CD8-positive, alpha-beta memory T cell (primary cell): ENCODE data around the gene TEFM. TPM values are rescaled to one million over a fixed set of nuclear protein-coding genes. Genes with fewer than 3 reads are reported as not detected.

ENCODE experiments used
- CTCF ChIA-PET: fragments of 350-600 bp; sonication (Branson Sonifier 250); formaldehyde crosslinking; loops from one replicate; lab custom pipeline; 2021; ENCODE audit warnings: antibody characterized with exemption; lab: Charles Lee
- POLR2A ChIA-PET: fragments of 350-600 bp; sonication (Branson Sonifier 250); formaldehyde crosslinking; loops from one replicate; lab custom pipeline; 2021; ENCODE audit warnings: antibody characterized with exemption; lab: Charles Lee
- DNase-seq, 5 donors: peaks; one replicate each; pipeline versions ENCODE4 v3.0.0 to v3.0.0-alpha.2; 2020 to 2022; ENCODE audit warnings: mixed read lengths in 1 of 5
- H3K27ac ChIP-seq: one replicate; pipeline ENCODE4 v1.7.0; 2013; ENCODE audit warnings: low read depth, mild to moderate bottlenecking, low read length, moderate library complexity
- H3K27me3 ChIP-seq: 2 replicates; pipeline ENCODE4 v1.7.0; 2013; ENCODE audit warnings: low read length, mild to moderate bottlenecking; ENCODE audit not compliant: insufficient read depth, poor library complexity, severe bottlenecking
- H3K36me3 ChIP-seq: 2 replicates; pipeline ENCODE4 v1.7.0; 2013; ENCODE audit warnings: mild to moderate bottlenecking, low read length, moderate library complexity; ENCODE audit not compliant: insufficient read depth
- H3K4me1 ChIP-seq: 2 replicates; pipeline ENCODE4 v1.7.0; 2013; ENCODE audit warnings: mild to moderate bottlenecking, low read length, moderate library complexity; ENCODE audit not compliant: insufficient read depth
- H3K4me3 ChIP-seq: 2 replicates; pipeline ENCODE4 v1.7.0; 2013; ENCODE audit warnings: mild to moderate bottlenecking, low read length
- H3K9me3 ChIP-seq: 2 replicates; pipeline ENCODE4 v1.7.0; 2013; ENCODE audit warnings: mild to moderate bottlenecking, low read length
- H3K27ac Mint-ChIP-seq, 8 donors: one replicate each; pipeline ENCODE4 v1.8.0; 2020 to 2021; ENCODE audit warnings: mixed read lengths in 8 of 8, mild to moderate bottlenecking in 6 of 8, inconsistent platforms in 3 of 8, moderate library complexity in 3 of 8
- H3K27me3 Mint-ChIP-seq, 2 donors: one replicate each; pipeline ENCODE4 v1.8.0; 2020 to 2021; ENCODE audit warnings: mixed read lengths in 2 of 2, mild to moderate bottlenecking in 1 of 2, moderate library complexity in 1 of 2
- H3K36me3 Mint-ChIP-seq, 3 donors: one replicate each; pipeline ENCODE4 v1.8.0; 2020 to 2021; ENCODE audit warnings: mixed read lengths in 3 of 3, inconsistent platforms in 1 of 3, mild to moderate bottlenecking in 1 of 3
- H3K4me1 Mint-ChIP-seq, 3 donors: one replicate each; pipeline ENCODE4 v1.8.0; 2020 to 2021; ENCODE audit warnings: mixed read lengths in 3 of 3, inconsistent platforms in 1 of 3, mild to moderate bottlenecking in 1 of 3
- H3K4me3 Mint-ChIP-seq, 7 donors: one replicate each; pipeline ENCODE4 v1.8.0; 2020 to 2021; ENCODE audit warnings: mixed read lengths in 7 of 7, mild to moderate bottlenecking in 6 of 7, moderate library complexity in 4 of 7, inconsistent platforms in 2 of 7
- H3K9me3 Mint-ChIP-seq, 5 donors: one replicate each; pipeline ENCODE4 v1.8.0; 2020 to 2022; ENCODE audit warnings: mixed read lengths in 5 of 5, mild to moderate bottlenecking in 3 of 5, moderate library complexity in 2 of 5, inconsistent platforms in 1 of 5
- polyA plus RNA-seq: library from polyadenylated mRNA; unstranded; fragments of 300-500 nt; fragmentation: Illumina TruSeq; gene quantifications from one replicate; pipeline ENCODE4 v1.2.3, GENCODE V29; 2021
- total RNA-seq, 2 experiments: library from RNA; stranded (reverse); gene quantifications; one replicate each; pipeline ENCODE4 v1.2.3, GENCODE V29; 2021

TEFM gene
- total RNA-seq (10 to 100 TPM; 16.0 to 19.7 TPM), polyA plus RNA-seq (19.3 TPM)

DNA sequence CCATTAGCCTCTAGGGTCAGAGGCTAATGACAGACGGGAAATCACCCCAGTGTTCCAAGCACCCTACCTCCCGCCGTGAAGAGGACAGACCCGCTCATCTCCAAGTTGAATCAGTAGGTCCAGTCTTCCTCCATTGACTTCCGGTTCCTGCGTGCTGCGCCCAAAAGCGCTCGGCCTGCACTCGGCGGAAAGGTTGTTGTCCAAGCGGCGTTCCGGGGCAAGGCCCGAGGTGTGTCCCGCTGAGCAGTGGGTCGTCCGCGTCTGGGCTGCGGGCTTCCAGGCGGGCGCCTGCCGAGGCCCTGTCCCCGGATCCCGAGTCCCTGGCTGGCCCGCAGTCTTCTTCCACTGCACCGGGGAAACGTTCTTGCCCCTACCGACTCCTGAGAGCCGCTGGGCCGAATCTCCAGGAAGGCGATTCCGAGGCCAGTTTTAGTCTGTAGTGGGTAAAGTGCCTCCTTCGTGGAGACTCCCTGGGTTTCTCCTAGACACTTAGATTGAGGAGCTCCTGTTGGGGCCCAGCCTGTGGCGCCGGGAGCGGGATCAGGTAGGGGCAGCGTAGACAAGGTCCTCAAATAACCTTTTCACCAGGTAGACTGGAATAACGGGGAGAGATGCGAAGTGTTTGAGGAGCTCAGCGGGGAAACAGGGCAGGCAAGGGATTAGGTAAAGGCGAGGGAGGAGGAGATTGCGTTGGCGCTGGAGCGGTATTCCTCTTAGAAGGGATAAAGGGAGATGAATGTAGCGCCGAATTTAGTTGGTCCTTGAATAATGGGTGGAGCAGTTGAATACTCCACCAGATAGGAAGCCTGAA lies at the start of gene TEFM:
Gene TEFM, minus strand, starts transcription at position 138 of the 811 bp plus-strand sequence. Its CDS starts 40 bp downstream, at position 98.
- Histone ChIP-seq H3K27ac (peak within 1 kb of the TSS; percentile 89), H3K4me3 (peak within 1 kb of the TSS; percentile 98), H3K9me3 (no peaks in the 10 kb centered on the region), H3K27me3 (no peaks in the 10 kb centered on the region), H3K36me3 (peaks cover 3% of the 10 kb centered on the region), H3K4me1 (peaks cover 20% of the 10 kb centered on the region)
- POLR2A ChIA-PET = no interaction called here
- Mint-ChIP-seq H3K4me3 (peak within 1 kb of the TSS; percentile 91 to 99 (median 94)), H3K9me3 (no peaks in the 10 kb centered on the region), H3K4me1 (peaks cover 43 to 53% (median 52%) of the 10 kb centered on the region in 3 donors), H3K27ac (peak within 1 kb of the TSS; percentile 84 to 97 (median 95)), H3K27me3 (no peaks in the 10 kb centered on the region), H3K36me3 (peaks cover 0 to 36% (median 16%) of the 10 kb centered on the region in 3 donors)
- DNase-seq = peak; percentile 70 to 88 (median 81)
- CTCF ChIA-PET = no interaction called here

DNA sequence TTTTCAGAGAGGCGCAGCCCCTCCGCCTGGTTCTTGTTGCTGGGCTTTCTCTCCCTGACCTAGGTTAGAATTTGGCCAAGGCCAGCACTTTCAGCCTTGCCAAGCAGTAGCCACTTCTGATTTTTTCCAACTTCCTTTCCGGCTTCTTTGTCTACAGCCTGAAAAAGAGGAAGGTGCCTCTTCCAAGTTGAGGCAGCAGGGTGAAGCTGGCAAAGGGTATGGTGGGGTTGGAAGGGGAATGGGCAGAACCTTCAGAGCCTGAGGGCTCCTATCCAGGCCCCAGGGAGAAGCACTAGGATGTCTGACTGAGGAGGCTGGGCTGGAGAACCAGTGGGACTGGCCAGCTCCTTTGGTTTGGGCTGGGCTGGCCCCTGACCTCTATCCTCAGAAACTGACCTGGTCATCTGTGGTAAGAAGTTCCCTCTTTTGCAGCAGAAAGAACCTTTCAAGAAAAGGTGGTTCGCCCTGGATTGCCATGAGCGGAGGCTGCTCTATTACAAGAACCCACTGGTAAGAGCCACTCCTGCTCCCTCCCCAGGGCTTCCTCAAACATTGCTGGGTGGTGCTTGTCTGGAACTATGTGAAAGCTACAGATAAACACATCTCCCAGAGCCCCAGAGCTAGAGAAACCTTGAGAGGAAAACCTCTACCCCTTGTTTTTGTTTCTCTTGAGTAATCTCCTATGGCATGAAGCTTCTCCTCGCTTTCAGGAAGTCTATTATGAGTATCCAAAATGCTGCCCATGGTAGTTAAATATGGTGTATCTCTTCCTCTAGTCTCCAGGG lies 48.2 kb upstream of the TEFM start:
- DNase-seq = peak in 1 of 5 donors; percentile 24
- no peaks in the 10 kb centered on the region for H3K9me3 ChIP-seq
- no peaks in the 10 kb centered on the region for H3K9me3 Mint-ChIP-seq
- no peaks in the 10 kb centered on the region for H3K4me1 ChIP-seq
- no peak overlapping the region for H3K27ac Mint-ChIP-seq
- peaks cover 2 to 8% of the 10 kb centered on the region in 2 donors for H3K27me3 Mint-ChIP-seq
- no peaks in the 10 kb centered on the region for H3K4me1 Mint-ChIP-seq
- H3K4me3 Mint-ChIP-seq = no peak overlapping the region
- no peak overlapping the region for H3K4me3 ChIP-seq
- ChIA-PET CTCF (no interaction called here), POLR2A (no interaction called here)
- no peaks in the 10 kb centered on the region for H3K27me3 ChIP-seq
- H3K36me3 ChIP-seq = no peaks in the 10 kb centered on the region
- H3K36me3 Mint-ChIP-seq = no peaks in the 10 kb centered on the region
- H3K27ac ChIP-seq = no peak overlapping the region

GRCh38 chr17:30952638-30953393 lies 46.8 kb upstream of the TEFM start:
- H3K4me3 Mint-ChIP-seq = no peak overlapping the region
- H3K9me3 Mint-ChIP-seq = no peaks in the 10 kb centered on the region
- DNase-seq = peak in 1 of 5 donors; percentile 7
- Histone ChIP-seq H3K27ac (no peak overlapping the region), H3K27me3 (no peaks in the 10 kb centered on the region), H3K4me3 (no peak overlapping the region), H3K9me3 (no peaks in the 10 kb centered on the region), H3K36me3 (no peaks in the 10 kb centered on the region), H3K4me1 (no peaks in the 10 kb centered on the region)
- peaks cover 0 to 2% of the 10 kb centered on the region in 2 donors for H3K27me3 Mint-ChIP-seq
- ChIA-PET CTCF (no interaction called here), POLR2A (no interaction called here)
- peak overlapping the region in 1 of 8 donors; percentile 77 for H3K27ac Mint-ChIP-seq
- H3K4me1 Mint-ChIP-seq = no peaks in the 10 kb centered on the region
- no peaks in the 10 kb centered on the region for H3K36me3 Mint-ChIP-seq

DNA sequence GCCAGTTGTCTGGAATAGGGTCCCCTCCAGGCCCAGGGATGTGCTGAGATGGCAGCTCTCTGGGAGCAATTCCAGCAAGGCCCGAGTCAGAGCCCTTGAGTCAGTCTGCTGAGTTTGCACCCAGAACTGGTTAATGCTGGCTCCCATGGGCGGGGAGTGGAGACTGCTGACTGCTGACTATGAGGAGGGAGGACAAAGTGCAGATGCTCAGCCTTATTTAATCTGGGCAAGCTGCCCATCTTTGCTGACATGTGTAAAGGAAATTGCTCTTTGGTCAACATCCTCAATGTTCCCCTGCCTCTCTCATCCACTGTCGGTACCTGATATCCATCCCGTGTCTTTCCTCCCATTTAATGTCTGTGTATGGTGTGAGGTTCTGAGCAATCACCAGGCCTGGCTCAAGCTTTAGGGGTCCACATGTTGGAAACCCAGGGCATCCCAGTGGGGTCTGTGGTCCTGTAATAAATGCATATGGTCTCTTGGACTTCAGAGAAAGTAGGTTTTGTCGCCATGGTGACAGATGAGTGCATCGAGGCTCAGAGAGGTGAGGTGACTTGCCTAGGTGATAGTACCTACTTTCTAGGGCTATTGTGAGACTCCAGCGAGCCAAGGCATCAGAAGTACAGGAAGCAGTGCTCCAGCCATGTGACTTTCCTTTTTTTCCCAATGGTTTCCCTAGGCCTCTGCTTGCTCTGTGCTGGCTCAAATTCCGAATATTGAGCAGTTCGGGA lies 44.8 kb upstream of the TEFM start:
- POLR2A ChIA-PET = no interaction called here
- no peaks in the 10 kb centered on the region for H3K4me1 ChIP-seq

DNA sequence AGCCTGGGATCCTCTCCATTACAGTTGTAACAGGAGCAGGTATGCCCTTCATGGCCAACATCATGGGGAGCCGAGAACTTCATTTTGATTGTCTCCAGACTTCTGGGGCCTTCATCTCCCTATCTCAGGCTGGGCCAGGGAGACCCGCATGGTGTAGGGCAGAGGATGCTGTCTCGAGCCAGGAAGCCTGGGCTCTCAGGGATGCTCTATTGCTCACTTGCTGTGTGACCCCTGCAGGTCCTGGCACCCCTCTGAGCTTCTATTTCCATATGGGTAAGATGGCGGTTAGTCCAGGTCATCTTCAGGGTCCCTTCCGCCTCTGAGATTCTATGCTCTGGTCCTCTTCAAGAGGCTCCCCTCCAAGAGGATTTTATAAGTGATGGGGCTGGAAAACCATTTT lies 44.2 kb upstream of the TEFM start:
- H3K4me3 ChIP-seq = no peak overlapping the region
- Mint-ChIP-seq H3K4me3 (no peak overlapping the region), H3K9me3 (no peaks in the 10 kb centered on the region), H3K27ac (no peak overlapping the region), H3K4me1 (no peaks in the 10 kb centered on the region), H3K27me3 (no peaks in the 10 kb centered on the region), H3K36me3 (no peaks in the 10 kb centered on the region)
- no peaks in the 10 kb centered on the region for H3K36me3 ChIP-seq
- H3K27me3 ChIP-seq = no peaks in the 10 kb centered on the region
- no peak overlapping the region for H3K27ac ChIP-seq
- peak in 1 of 5 donors; percentile 18 for DNase-seq
- no peaks in the 10 kb centered on the region for H3K9me3 ChIP-seq
- POLR2A ChIA-PET = no interaction called here
- CTCF ChIA-PET = no interaction called here
- H3K4me1 ChIP-seq = no peaks in the 10 kb centered on the region

More for the DNA sequence above, 44.8 kb upstream of the TEFM start:
- no peaks in the 10 kb centered on the region for H3K9me3 ChIP-seq
- CTCF ChIA-PET = no interaction called here
- no peak overlapping the region for H3K27ac ChIP-seq
- H3K4me1 Mint-ChIP-seq = no peaks in the 10 kb centered on the region
- H3K27me3 ChIP-seq = no peaks in the 10 kb centered on the region
- H3K4me3 Mint-ChIP-seq = no peak overlapping the region
- no peaks in the 10 kb centered on the region for H3K9me3 Mint-ChIP-seq
- peak in 1 of 5 donors; percentile 22 for DNase-seq
- H3K27me3 Mint-ChIP-seq = no peaks in the 10 kb centered on the region
- H3K36me3 Mint-ChIP-seq = no peaks in the 10 kb centered on the region
- H3K27ac Mint-ChIP-seq = no peak overlapping the region
- H3K4me3 ChIP-seq = no peak overlapping the region
- H3K36me3 ChIP-seq = no peaks in the 10 kb centered on the region

GRCh38 chr17:30947796-30948195 lies 41.8 kb upstream of the TEFM start:
- no peak for DNase-seq
- ChIA-PET POLR2A (no interaction called here), CTCF (no interaction called here)
- no peak overlapping the region for H3K27ac Mint-ChIP-seq
- Histone ChIP-seq H3K4me3 (no peak overlapping the region), H3K4me1 (no peaks in the 10 kb centered on the region), H3K27ac (no peak overlapping the region), H3K9me3 (no peaks in the 10 kb centered on the region), H3K36me3 (no peaks in the 10 kb centered on the region), H3K27me3 (no peaks in the 10 kb centered on the region)
- peaks cover 0 to under 1% (median 0%) of the 10 kb centered on the region in 3 donors for H3K4me1 Mint-ChIP-seq
- no peaks in the 10 kb centered on the region for H3K27me3 Mint-ChIP-seq
- H3K36me3 Mint-ChIP-seq = no peaks in the 10 kb centered on the region
- H3K4me3 Mint-ChIP-seq = no peak overlapping the region
- no peaks in the 10 kb centered on the region for H3K9me3 Mint-ChIP-seq

DNA sequence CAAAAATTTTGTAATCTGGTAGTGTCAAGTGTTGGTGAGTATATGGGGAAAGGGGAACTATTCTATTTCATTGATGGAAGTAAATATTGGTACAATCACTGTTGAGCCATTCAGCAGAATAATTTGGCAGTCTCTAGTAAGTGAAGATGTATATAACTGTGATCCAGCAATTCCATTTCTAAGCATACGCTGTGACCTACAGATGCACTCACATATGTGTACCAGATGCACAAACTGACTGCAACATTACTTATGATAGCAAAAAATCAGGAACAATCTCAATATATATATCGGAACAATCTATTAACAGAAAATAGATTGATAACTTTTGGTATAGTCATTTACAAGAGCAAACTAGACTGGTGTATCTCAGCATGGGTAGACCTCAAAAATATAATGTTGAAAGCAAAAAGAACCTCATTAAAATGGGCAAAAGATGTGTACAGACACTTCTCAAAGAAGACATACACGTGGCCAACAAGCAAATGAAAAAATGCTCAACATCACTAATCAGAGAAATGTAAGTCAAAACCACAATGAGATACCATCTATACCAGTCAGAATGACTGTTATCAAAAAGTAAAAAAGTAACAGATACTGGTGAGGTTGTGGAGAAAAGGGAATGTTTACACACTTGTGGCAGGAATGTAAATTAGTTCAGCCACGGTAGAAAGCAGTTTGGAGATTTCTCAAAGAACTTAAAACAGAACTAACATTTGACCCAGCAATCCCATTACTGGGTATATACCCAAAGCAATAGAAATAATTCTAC lies 36.5 kb upstream of the TEFM start:
- H3K36me3 ChIP-seq = no peaks in the 10 kb centered on the region
- Mint-ChIP-seq H3K4me1 (peaks cover 0 to 4% (median 0%) of the 10 kb centered on the region in 3 donors), H3K27me3 (peaks cover 0 to 3% of the 10 kb centered on the region in 2 donors), H3K36me3 (peaks cover 0 to 3% (median 0%) of the 10 kb centered on the region in 3 donors), H3K9me3 (no peaks in the 10 kb centered on the region), H3K4me3 (no peak overlapping the region), H3K27ac (no peak overlapping the region)
- POLR2A ChIA-PET = no interaction called here
- no peak overlapping the region for H3K4me3 ChIP-seq
- no peaks in the 10 kb centered on the region for H3K4me1 ChIP-seq
- no peak overlapping the region for H3K27ac ChIP-seq
- H3K9me3 ChIP-seq = no peaks in the 10 kb centered on the region
- H3K27me3 ChIP-seq = no peaks in the 10 kb centered on the region
- CTCF ChIA-PET = no interaction called here
- DNase-seq = no peak
